Motor neuron (in vitro differentiated cells): ENCODE data around the gene TNFRSF6B. TPM values are rescaled to one million over a fixed set of nuclear protein-coding genes. Genes with fewer than 3 reads are reported as not detected.
"Not testable (repeated sequence)": the region's sequence is repeated elsewhere in the genome, so short reads cannot be mapped to it uniquely, and the experiment has no call there.

Experiments
- ATAC-seq, 8 experiments: fragments of 200-7000 bp; cut with Tn5 transposase; replicated peaks in 6 of 8; 2 replicates each; pipeline ENCODE4 v1.8.0; 2021; ENCODE audit warnings: mild to moderate bottlenecking in 8 of 8, moderate library complexity in 8 of 8
- H3K27ac ChIP-seq, 2 donors: fragments of 250-450 bp; sonication (Bioruptor Pico); 2 replicates each; pipeline ENCODE4 v1.9.0; 2021; ENCODE audit warnings: antibody characterized with exemption in 2 of 2, mild to moderate bottlenecking in 2 of 2, moderate library complexity in 1 of 2
- H3K4me1 ChIP-seq, 2 donors: fragments of 250-450 bp; sonication (Bioruptor Pico); replicated peaks in 1 of 2; 2 replicates each; pipeline ENCODE4 v1.6.1; 2021; ENCODE audit warnings: antibody characterized with exemption in 2 of 2, mild to moderate bottlenecking in 2 of 2, moderate library complexity in 1 of 2
- H3K4me3 ChIP-seq, 5 donors: fragments of 250-450 bp; sonication (Bioruptor Pico); 2 replicates each; pipeline ENCODE4 v1.9.0; 2021; ENCODE audit warnings: antibody characterized with exemption in 5 of 5, mild to moderate bottlenecking in 5 of 5, moderate library complexity in 4 of 5
- WGBS, 10 experiments: fragments of 450-650 bp; shearing (Covaris generic); methylation state at CpG; one replicate each; pipeline ENCODE4 v1.0.0; 2022; 5-methylcytosine and 5-hydroxymethylcytosine counted together
- in situ Hi-C, 9 experiments: fragments of 400-800 bp; cut with MboI; loops; one replicate each; pipeline ENCODE4 v1.15.0; 2021; ENCODE audit warnings: low sequenced_read_pairs in 9 of 9, low pct_unique_long_range_greater_than_20kb in 2 of 9; ENCODE audit not compliant: unreplicated experiment in 9 of 9
- total RNA-seq, 8 experiments: library from RNA; unstranded; fragments of 300-600 nt; gene quantifications; 2 replicates each; pipeline versions ENCODE4 v1.2.3 to v1.2.4, GENCODE V29; 2022

The TNFRSF6B gene
- total RNA-seq, 8 experiments from 2014 or later: 0.22 to 1.1 (median 0.69) TPM; not detected in 3

DNA sequence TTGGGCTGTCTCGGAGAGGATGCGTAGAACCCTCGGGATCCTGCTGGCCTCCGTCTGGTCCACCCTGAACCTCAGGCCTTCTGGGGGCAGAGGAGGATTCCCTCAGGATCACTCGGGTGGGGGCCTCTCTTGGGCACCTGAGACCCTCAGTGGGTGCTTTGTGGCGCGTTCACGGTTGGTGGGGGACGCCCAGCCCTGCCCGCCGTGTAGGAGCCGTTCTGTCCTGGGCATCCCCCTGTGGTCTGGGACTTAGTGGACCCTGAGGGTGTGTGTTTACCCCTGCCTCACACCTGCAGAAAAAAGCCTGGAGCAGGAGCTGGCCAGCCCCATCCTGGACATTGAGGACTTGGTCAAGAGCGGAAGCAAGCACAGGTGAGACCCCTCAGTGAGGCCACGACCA, 30.7 kb upstream of the TNFRSF6B start:
- H3K27ac ChIP-seq: peak overlapping the region in 1 of 2 donors; percentile 73
- H3K4me1 ChIP-seq: peaks cover 11 to 15% of the 10 kb centered on the region in 2 donors
- in situ Hi-C loops: no loop called here
- H3K4me3 ChIP-seq: no peak overlapping the region
- no peak for ATAC-seq
- WGBS, 10 experiments: 96 to 100% (median 100%) methylated on average over 1 to 5 of the region's 14 CpGs; no CpG with 5 or more reads in 7 of the 10 experiments

- 100% methylated on average over 2 of the region's 16 CpGs; no CpG with 5 or more reads in 9 of the 10 experiments for WGBS, 10 experiments
- no peak overlapping the region for H3K27ac ChIP-seq
- no peak overlapping the region for H3K4me3 ChIP-seq
- no peak for ATAC-seq
- H3K4me1 ChIP-seq: peaks cover 11 to 15% of the 10 kb centered on the region in 2 donors
- in situ Hi-C loops: no loop called here
Observed at GRCh38 chr20:63667858-63668257, 28.6 kb upstream of the TNFRSF6B start.

DNA sequence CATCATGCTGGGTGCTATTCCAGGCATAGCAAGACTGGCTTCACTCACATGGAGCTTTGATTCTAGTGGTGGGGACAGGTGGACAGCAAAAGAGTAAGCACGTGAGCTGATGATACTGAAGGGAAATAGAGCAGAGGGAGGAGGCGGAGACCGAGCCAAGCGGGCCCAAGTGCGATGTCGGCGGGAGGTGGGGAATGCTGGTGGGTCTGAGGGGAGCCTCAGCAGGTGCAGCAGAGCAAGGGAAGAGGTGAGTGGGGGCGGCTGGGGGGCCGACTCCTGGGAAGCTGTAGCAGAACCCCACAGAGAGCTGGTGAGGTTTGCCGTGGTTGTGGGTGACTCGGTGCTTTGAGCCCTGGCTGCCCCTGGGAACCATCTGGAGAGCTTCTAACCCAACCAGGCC, 28.1 kb upstream of the TNFRSF6B start:
- H3K4me1 ChIP-seq: peaks cover 11 to 15% of the 10 kb centered on the region in 2 donors
- 97 to 100% methylated on average over 3 to 6 of the region's 11 CpGs; no CpG with 5 or more reads in 8 of the 10 experiments for WGBS, 10 experiments
- in situ Hi-C loops: no loop called here
- no peak overlapping the region for H3K27ac ChIP-seq
- no peak overlapping the region for H3K4me3 ChIP-seq
- ATAC-seq: no peak

DNA sequence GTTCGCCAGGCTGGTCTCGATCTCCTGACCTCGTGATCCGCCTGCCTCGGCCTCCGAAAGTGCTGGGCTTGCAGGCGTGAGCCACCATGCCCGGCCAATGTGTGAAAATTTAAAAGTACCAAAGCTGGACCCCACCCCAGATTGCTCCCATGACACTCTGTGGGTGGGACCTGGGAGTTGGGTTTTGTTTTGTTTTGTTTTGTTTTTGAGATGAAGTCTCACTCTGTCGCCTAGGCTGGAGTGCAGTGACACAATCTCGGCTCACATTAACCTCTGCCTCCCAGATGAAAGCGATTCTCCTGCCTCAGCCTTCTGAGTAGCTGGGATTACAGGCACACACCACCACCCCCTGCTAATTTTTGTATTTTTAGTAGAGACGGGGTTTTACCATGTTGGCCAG, 24.8 kb upstream of the TNFRSF6B start:
- H3K27ac ChIP-seq, H3K4me1 ChIP-seq, H3K4me3 ChIP-seq, in situ Hi-C loops: not testable (repeated sequence)
- WGBS, 10 experiments: 65 to 100% methylated on average over 4 to 6 of the region's 12 CpGs; no CpG with 5 or more reads in 8 of the 10 experiments
- peak in 2 of 8 experiments; percentile 59 to 73 for ATAC-seq

- Histone ChIP-seq H3K4me1 (no peaks in the 10 kb centered on the region), H3K4me3 (no peak overlapping the region), H3K27ac (no peak overlapping the region)
- no peak for ATAC-seq
- 100% methylated on average over 7 of the region's 10 CpGs; no CpG with 5 or more reads in 9 of the 10 experiments for WGBS, 10 experiments
- in situ Hi-C loops: no loop called here
Observed at GRCh38 chr20:63672666-63673065, 23.8 kb upstream of the TNFRSF6B start.

- 78 to 100% (median 97%) methylated on average over 1 to 4 of the region's 14 CpGs; no CpG with 5 or more reads in 6 of the 10 experiments for WGBS, 10 experiments
- Histone ChIP-seq H3K27ac (no peak overlapping the region), H3K4me1 (no peaks in the 10 kb centered on the region), H3K4me3 (no peak overlapping the region)
- in situ Hi-C loops: no loop called here
- ATAC-seq: no peak
Observed at GRCh38 chr20:63673951-63674350, 22.5 kb upstream of the TNFRSF6B start.

DNA sequence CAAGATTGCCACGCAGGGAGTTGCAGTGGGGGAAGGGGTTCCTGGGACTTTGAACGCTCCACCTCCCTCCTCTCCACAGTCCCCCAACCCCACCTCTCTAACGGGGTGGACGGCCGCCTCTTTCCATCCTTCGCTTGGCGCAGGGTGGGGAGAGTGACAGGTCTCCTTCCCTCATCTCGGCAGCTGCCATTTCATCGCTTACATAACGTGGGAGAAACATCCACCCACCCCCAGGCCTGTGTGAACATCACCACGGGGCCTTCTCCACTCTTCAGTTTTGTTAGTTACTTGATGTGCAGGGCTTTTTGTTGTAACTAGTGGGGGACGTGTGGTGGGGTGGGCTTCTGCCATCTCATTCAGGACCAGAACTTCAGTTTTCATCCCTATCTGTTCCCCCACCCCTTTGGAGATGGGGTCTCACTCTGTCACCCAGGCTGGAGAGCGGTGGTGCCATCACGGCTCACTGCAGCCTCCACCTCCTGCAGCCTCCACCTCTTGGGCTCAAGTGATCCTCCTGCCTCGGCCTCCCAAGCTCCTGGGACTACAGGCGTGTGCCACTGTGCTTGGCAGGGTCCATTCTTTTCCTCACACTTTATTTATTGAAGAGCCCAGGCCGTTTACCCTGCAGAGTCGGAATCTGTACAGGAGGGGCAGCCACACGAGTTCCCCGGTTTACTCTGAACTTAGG, 20.6 kb upstream of the TNFRSF6B start:
- Histone ChIP-seq H3K27ac (no peak overlapping the region), H3K4me3 (no peak overlapping the region), H3K4me1 (no peaks in the 10 kb centered on the region)
- WGBS, 10 experiments: 80 to 100% (median 100%) methylated on average over 1 to 11 of the region's 20 CpGs; no CpG with 5 or more reads in 5 of the 10 experiments
- in situ Hi-C loops: no loop called here
- no peak for ATAC-seq

GRCh38 chr20:63678071-63678470, 18.4 kb upstream of the TNFRSF6B start:
- ATAC-seq: no peak
- Histone ChIP-seq H3K4me3 (no peak overlapping the region), H3K27ac (no peak overlapping the region), H3K4me1 (no peaks in the 10 kb centered on the region)
- in situ Hi-C loops: no loop called here
- 7 to 100% (median 83%) methylated on average over 2 to 5 of the region's 13 CpGs; no CpG with 5 or more reads in 6 of the 10 experiments for WGBS, 10 experiments

- ATAC-seq: no peak
- 93 to 100% (median 98%) methylated on average over 1 to 5 of the region's 38 CpGs; no CpG with 5 or more reads in 6 of the 10 experiments for WGBS, 10 experiments
- in situ Hi-C loops: no loop called here
- no peaks in the 10 kb centered on the region for H3K4me1 ChIP-seq
- H3K4me3 ChIP-seq: no peak overlapping the region
- no peak overlapping the region for H3K27ac ChIP-seq
Observed at GRCh38 chr20:63678667-63679465, 17.6 kb upstream of the TNFRSF6B start.

DNA sequence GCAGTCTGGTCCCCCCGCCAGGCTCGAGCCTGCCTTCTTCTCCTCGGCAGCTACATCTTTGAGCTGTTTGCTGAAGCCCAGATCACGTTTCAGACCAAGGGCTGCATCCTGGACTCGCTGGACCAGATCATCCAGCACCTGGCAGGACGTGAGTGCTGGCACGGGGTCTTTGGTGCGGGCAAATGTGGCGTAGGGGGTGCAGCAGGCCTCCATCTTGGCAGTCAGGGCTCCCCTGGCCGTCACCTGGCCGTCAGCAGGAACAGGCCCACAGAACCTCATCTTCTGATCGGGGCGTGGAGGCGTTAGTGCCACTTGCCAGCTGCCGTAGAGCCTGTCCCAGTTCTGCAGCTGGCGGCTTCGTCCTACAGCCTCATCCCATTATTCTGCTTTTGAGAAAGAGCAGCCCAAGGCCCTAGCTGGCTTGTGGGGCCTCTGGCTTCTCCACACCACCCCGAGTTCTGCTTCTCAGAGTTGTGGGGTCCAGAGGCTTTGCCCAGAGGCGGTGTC, 16.6 kb upstream of the TNFRSF6B start:
- Histone ChIP-seq H3K27ac (peak overlapping the region in 1 of 2 donors; percentile 51), H3K4me1 (no peaks in the 10 kb centered on the region), H3K4me3 (no peak overlapping the region)
- in situ Hi-C loops: no loop called here
- 67 to 100% (median 89%) methylated on average over 1 to 9 of the region's 19 CpGs; no CpG with 5 or more reads in 4 of the 10 experiments for WGBS, 10 experiments
- no peak for ATAC-seq

DNA sequence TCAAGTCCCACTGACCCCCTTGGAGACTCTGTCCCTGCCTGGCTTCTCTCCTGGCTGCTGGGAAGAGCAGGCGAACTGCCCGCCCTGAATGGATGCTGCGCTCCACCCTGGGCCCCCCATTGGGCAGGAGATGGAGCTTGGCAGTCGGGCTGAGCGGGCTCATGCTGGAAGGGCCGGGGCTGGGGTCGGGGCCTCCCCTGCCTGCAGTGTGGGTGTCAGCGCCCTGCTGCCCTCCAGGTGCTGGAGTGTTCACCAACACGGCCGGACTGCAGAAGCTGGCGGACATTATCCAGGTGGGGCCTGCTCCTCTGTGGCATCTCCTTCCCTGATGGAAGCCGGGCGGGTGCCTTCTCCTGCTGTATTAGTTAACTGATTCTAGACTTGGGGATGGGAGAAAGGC, 16.0 kb upstream of the TNFRSF6B start:
- H3K4me1 ChIP-seq: no peaks in the 10 kb centered on the region
- H3K4me3 ChIP-seq: no peak overlapping the region
- in situ Hi-C loops: no loop called here
- no peak overlapping the region for H3K27ac ChIP-seq
- ATAC-seq: peak in 2 of 8 experiments; percentile 9 to 12
- no CpG with 5 or more reads among the region's 13 CpGs for WGBS, 10 experiments

DNA sequence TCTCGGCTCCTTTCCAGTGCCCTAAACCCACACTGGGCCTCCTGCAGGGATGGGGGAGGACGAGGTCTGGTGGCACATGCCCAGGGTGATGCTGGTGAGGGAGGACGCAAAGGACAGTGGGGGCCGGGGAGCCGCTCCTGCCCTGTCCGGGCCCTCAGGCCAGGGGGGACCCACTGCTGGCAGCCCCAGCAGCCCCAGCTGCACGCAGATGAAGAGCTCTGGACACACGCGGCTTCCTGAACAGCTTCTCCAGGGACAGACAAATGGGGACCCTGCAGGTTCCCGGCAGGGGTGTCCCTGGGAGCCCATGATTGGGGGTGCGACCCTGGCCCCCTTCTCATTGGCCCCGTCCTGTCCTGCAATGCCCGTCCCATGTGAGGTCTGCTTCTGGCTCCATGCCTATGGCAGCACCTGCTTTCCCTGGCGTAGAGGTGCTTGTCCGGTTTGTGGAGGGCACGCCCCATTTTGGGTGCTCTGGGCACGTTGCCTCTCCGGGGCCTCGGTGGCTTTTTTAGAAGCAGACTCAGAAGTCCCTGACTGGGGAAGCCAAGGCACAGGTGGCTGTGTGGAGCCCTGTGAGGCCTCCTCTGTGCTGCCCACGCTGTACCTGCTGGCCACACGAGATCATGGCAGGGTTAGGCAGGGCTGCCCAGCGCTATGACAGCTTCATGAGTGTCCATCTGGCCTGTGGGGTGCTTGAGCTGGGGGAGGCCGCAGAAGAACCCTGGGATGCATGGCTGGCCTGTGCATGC, 15.4 kb upstream of the TNFRSF6B start:
- Histone ChIP-seq H3K4me1 (peaks cover 0 to under 1% of the 10 kb centered on the region in 2 donors), H3K4me3 (no peak overlapping the region), H3K27ac (no peak overlapping the region)
- in situ Hi-C loops: no loop called here
- 93 to 100% methylated on average over 2 to 8 of the region's 23 CpGs; no CpG with 5 or more reads in 8 of the 10 experiments for WGBS, 10 experiments
- peak in 3 of 8 experiments; percentile 4 to 14 (median 11) for ATAC-seq
